SK-N-SH (cell line): ENCODE results near the gene SAMD4A. TPM values are rescaled to one million over a fixed set of nuclear protein-coding genes. Genes with fewer than 3 reads are reported as not detected.

ENCODE experiments used
- CTCF ChIA-PET: fragments of 300-600, 350-600 bp; formaldehyde crosslinking; extraction: SDS; loops from one replicate; lab custom pipeline; 2021; lab: Yijun Ruan, JAX
- POLR2A ChIA-PET: fragments of 350-600 bp; sonication (Branson Sonifier 250); formaldehyde crosslinking; extraction: SDS; loops from one replicate; lab custom pipeline; 2020; ENCODE audit warnings: antibody characterized with exemption, inconsistent platforms; lab: Yijun Ruan, JAX
- DNase-seq: peaks from one replicate; pipeline ENCODE4 v3.0.0; 2012
- H2AFZ ChIP-seq: fragments of 200-600 bp; sonication (generic); 2 replicates; pipeline ENCODE4 v1.8.1; 2016; ENCODE audit warnings: antibody characterized with exemption, mild to moderate bottlenecking, low read depth
- H3F3A ChIP-seq: fragments of 200-600 bp; sonication (generic); replicated peaks from 2 replicates; pipeline ENCODE3; 2016; ENCODE audit warnings: antibody characterized with exemption, mild to moderate bottlenecking; ENCODE audit not compliant: insufficient read depth
- H3K27ac ChIP-seq, 2 experiments: fragments of 200-500 bp in 1 of 2; fragments of 200-600 bp in 1 of 2; sonication (Bioruptor generic) in 1 of 2; sonication (generic), shearing (Covaris generic) in 1 of 2; 2 replicates each; pipeline versions ENCODE4 v1.5.1 to v1.6.1; 2014 to 2016; ENCODE audit warnings: low read depth in 2 of 2, inconsistent platforms in 1 of 2, low read length in 1 of 2, mild to moderate bottlenecking in 1 of 2, mixed read lengths in 1 of 2
- H3K27me3 ChIP-seq: fragments of 200-600 bp; sonication (generic), shearing (Covaris generic); 2 replicates; pipeline ENCODE4 v1.6.1; 2016; ENCODE audit warnings: mixed run types; ENCODE audit not compliant: insufficient read depth
- H3K36me3 ChIP-seq, 2 experiments: fragments of 200-500 bp in 1 of 2; fragments of 200-600 bp in 1 of 2; sonication (Bioruptor generic) in 1 of 2; sonication (generic) in 1 of 2; replicated peaks in 1 of 2; 2 replicates each; pipeline versions ENCODE3 to v1.5.1; 2014 to 2016; ENCODE audit warnings: low read length in 1 of 2, mild to moderate bottlenecking in 1 of 2; ENCODE audit not compliant: insufficient read depth in 2 of 2, control insufficient read depth in 1 of 2
- H3K4me1 ChIP-seq, 2 experiments: fragments of 200-500 bp in 1 of 2; fragments of 200-600 bp in 1 of 2; sonication (Bioruptor generic) in 1 of 2; sonication (generic), shearing (Covaris generic) in 1 of 2; 2 replicates each; pipeline versions ENCODE4 v1.5.1 to v1.6.1; 2014 to 2016; ENCODE audit warnings: low read depth in 1 of 2, low read length in 1 of 2, mixed run types in 1 of 2; ENCODE audit not compliant: insufficient read depth in 2 of 2, control insufficient read depth in 1 of 2
- H3K4me2 ChIP-seq: fragments of 200-600 bp; sonication (generic), shearing (Covaris generic); 2 replicates; pipeline ENCODE4 v1.6.1; 2017; ENCODE audit warnings: mixed run types
- H3K4me3 ChIP-seq, 2 experiments: fragments of 200-500 bp in 1 of 2; fragments of 200-600 bp in 1 of 2; sonication (Bioruptor generic) in 1 of 2; sonication (generic), shearing (Covaris generic) in 1 of 2; 2 replicates each; pipeline versions ENCODE4 v1.5.1 to v1.8.1; 2014 to 2016; ENCODE audit warnings: low read depth in 2 of 2, inconsistent platforms in 1 of 2, low read length in 1 of 2, mild to moderate bottlenecking in 1 of 2, mixed read lengths in 1 of 2, moderate library complexity in 1 of 2
- H3K79me2 ChIP-seq: fragments of 200-600 bp; sonication (generic); 2 replicates; pipeline ENCODE4 v1.8.1; 2017; ENCODE audit warnings: mild to moderate bottlenecking; ENCODE audit not compliant: insufficient read depth
- H3K9ac ChIP-seq: fragments of 200-600 bp; sonication (generic); 2 replicates; pipeline ENCODE4 v1.6.1; 2017; ENCODE audit warnings: mixed run types
- H3K9me2 ChIP-seq: fragments of 200-600 bp; sonication (generic); 2 replicates; pipeline ENCODE4 v1.6.1; 2017; ENCODE audit warnings: mixed run types
- H3K9me3 ChIP-seq: fragments of 200-600 bp; sonication (generic); 2 replicates; pipeline ENCODE4 v1.6.1; 2017; ENCODE audit warnings: mixed run types, mild to moderate bottlenecking, moderate library complexity
- H4K20me1 ChIP-seq: fragments of 200-600 bp; sonication (generic); 2 replicates; pipeline ENCODE4 v1.6.1; 2017; ENCODE audit warnings: mild to moderate bottlenecking, mixed run types; ENCODE audit not compliant: insufficient read depth
- MEF2A ChIP-seq: IDR thresholded peaks from 2 replicates; pipeline ENCODE4 v1.4.0; 2012; ENCODE audit warnings: low read depth, borderline replicate concordance
- NFIC ChIP-seq: IDR thresholded peaks from 2 replicates; pipeline ENCODE4 v1.4.0; 2012; ENCODE audit warnings: borderline replicate concordance
- NRF1 ChIP-seq: IDR thresholded peaks from 2 replicates; pipeline ENCODE4 v1.6.1; 2012; ENCODE audit warnings: low read depth, mild to moderate bottlenecking, low read length
- RAD21 ChIP-seq: IDR thresholded peaks from 2 replicates; pipeline ENCODE4 v1.6.1; 2012; ENCODE audit warnings: mild to moderate bottlenecking, low read length
- TCF12 ChIP-seq: IDR thresholded peaks from 2 replicates; pipeline ENCODE4 v1.4.0; 2012
- WGBS: methylation state at CpG from one replicate; pipeline ENCODE4 v1.1.6; 2017; ENCODE audit warnings: low lambda C conversion rate; 5-methylcytosine and 5-hydroxymethylcytosine counted together
- polyA plus RNA-seq, 3 experiments: library from polyadenylated mRNA; depleted of rRNA; stranded (reverse); fragments of >200 nt; gene quantifications; 2 replicates each; pipeline ENCODE4 v1.2.3, GENCODE V29; 2012
- TF ChIP-seq, protein P1 (sequence below): IDR thresholded peaks from 2 replicates; pipeline ENCODE4 v1.4.0; 2012; ENCODE audit warnings: low read depth
- TF ChIP-seq, protein P2 (sequence below): IDR thresholded peaks from 2 replicates; pipeline ENCODE4 v1.4.0; 2012; ENCODE audit warnings: low read depth, borderline replicate concordance
- TF ChIP-seq, protein P3 (sequence below): IDR thresholded peaks from 2 replicates; pipeline ENCODE4; 2012

The SAMD4A gene
- polyA plus RNA-seq, 1 of the 3 experiments (the other 2 are of a cell fraction): 5.0 TPM

DNA sequence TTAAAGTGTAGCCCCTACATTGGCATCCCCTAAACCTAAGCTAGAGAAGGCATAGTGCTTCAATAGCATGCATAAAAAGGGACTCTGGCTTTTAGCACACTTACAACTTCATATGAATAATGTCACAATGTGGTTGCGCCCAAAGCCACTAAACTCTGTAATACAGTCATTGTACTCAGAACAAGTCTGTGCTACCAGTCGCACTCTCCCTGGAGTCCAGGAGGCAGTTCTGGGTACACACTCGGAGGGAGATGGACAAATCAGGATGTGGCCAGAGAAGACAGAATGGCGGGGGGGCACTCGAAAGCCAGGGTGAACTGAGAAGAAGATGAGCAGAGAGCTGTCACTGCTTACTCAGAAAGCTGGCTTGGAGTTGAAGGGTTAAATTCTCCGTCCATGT lies 10.6 kb downstream of the SAMD4A start:
- no peak overlapping the region for H2AFZ ChIP-seq
- H3K79me2 ChIP-seq: peaks cover 100% of the 10 kb centered on the region
- H3K9me3 ChIP-seq: no peaks in the 10 kb centered on the region
- peaks cover 20% of the 10 kb centered on the region for H3F3A ChIP-seq
- no peak overlapping the region for H3K9ac ChIP-seq
- H3K4me1 ChIP-seq: peaks cover 2 to 25% of the 10 kb centered on the region in 2 experiments; a peak in 3 of 4 replicates
- no peak overlapping the region for H3K4me3 ChIP-seq
- no peak for TF ChIP-seq NRF1
- no peaks in the 10 kb centered on the region for H3K9me2 ChIP-seq
- peaks cover 14 to 26% of the 10 kb centered on the region in 2 experiments for H3K36me3 ChIP-seq
- ChIA-PET POLR2A (no interaction called here), CTCF (interaction anchor here (0.6 to 1.8 kb wide), 5 partner anchors 13 to 228 kb away, joined by 3 to 4 read pairs (median 3); no protein-coding TSS in a partner anchor)
- H3K4me2 ChIP-seq: 0 out of 2 replicates have a peak overlapping the region, but pooled peaks have one; percentile 4
- DNase-seq: no peak
- H3K27ac ChIP-seq: peak overlapping the region in 1 of 2 experiments; percentile 10; a peak in 1 of 4 replicates
- H3K27me3 ChIP-seq: no peaks in the 10 kb centered on the region
- peaks cover 75% of the 10 kb centered on the region for H4K20me1 ChIP-seq
- WGBS: 96% methylated on average over 6 of the region's 6 CpGs

DNA sequence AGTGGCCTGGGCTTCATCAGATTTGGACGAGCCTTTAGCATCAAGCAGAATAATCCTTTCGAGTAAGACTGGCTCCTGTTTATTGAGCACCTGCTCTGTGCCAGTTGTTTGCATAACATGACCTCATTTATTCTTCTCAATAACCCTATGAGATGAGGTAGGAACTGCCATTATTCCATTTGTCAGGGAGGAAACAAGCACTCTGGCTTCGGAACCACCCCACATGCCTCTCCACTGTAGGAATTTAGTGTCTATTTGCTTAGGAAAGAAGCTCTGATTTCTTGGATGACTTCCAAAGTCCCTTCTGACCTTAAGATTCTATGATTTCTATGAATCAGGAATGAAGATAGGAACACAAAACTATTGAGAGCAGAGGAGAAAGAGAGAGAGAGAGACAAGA lies 11.0 kb downstream of the SAMD4A start:
- H3K79me2 ChIP-seq: peaks cover 100% of the 10 kb centered on the region
- H3K9ac ChIP-seq: no peak overlapping the region
- H3K27me3 ChIP-seq: no peaks in the 10 kb centered on the region
- peaks cover 20% of the 10 kb centered on the region for H3F3A ChIP-seq
- no peaks in the 10 kb centered on the region for H3K9me3 ChIP-seq
- H3K4me3 ChIP-seq: no peak overlapping the region
- peaks cover 80% of the 10 kb centered on the region for H4K20me1 ChIP-seq
- no peaks in the 10 kb centered on the region for H3K9me2 ChIP-seq
- WGBS: 62% methylated on average over 3 of the region's 3 CpGs
- no peak overlapping the region for H3K4me2 ChIP-seq
- POLR2A ChIA-PET: no interaction called here
- H3K27ac ChIP-seq: peak overlapping the region in 1 of 2 experiments; percentile 10; a peak in 1 of 4 replicates
- TF ChIP-seq MEF2A (no peak), NFIC (peak; percentile 51; the same call in 1 of the 2 replicates), RAD21 (no peak)
- TF ChIP-seq, protein P1, sequence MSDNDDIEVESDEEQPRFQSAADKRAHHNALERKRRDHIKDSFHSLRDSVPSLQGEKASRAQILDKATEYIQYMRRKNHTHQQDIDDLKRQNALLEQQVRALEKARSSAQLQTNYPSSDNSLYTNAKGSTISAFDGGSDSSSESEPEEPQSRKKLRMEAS: peak; percentile 12; the same call in 1 of the 2 replicates
- peaks cover 2 to 25% of the 10 kb centered on the region in 2 experiments; a peak in 3 of 4 replicates for H3K4me1 ChIP-seq
- no peak for DNase-seq
- peaks cover 11 to 26% of the 10 kb centered on the region in 2 experiments for H3K36me3 ChIP-seq
- H2AFZ ChIP-seq: no peak overlapping the region
- CTCF ChIA-PET: interaction anchor here (0.6 to 1.8 kb wide), 5 partner anchors 13 to 228 kb away, joined by 3 to 4 read pairs (median 3); no protein-coding TSS in a partner anchor

DNA sequence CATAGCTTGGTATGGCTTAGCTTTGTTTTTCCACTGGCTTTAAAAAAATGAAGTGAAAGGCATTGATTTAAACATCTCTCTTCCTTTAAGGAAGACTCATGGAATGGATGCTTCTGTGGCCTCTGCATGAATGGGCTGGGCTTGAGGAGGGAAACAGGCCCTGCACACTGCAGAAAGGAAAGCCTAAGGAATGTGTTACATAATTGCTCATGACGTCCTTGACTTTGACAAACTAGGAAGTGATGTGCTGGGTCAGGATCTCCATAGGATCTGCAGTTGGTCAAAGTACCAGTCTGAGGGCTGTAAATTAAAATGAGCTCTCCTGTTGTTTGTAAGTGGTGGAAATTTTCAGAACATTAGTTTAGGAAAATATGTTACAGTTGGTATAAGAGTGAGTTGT lies 12.7 kb downstream of the SAMD4A start:
- H3K9ac ChIP-seq: no peak overlapping the region
- TF ChIP-seq TCF12: 0 out of 2 replicates have a peak, but pooled peaks have one; percentile 8
- TF ChIP-seq, protein P2, sequence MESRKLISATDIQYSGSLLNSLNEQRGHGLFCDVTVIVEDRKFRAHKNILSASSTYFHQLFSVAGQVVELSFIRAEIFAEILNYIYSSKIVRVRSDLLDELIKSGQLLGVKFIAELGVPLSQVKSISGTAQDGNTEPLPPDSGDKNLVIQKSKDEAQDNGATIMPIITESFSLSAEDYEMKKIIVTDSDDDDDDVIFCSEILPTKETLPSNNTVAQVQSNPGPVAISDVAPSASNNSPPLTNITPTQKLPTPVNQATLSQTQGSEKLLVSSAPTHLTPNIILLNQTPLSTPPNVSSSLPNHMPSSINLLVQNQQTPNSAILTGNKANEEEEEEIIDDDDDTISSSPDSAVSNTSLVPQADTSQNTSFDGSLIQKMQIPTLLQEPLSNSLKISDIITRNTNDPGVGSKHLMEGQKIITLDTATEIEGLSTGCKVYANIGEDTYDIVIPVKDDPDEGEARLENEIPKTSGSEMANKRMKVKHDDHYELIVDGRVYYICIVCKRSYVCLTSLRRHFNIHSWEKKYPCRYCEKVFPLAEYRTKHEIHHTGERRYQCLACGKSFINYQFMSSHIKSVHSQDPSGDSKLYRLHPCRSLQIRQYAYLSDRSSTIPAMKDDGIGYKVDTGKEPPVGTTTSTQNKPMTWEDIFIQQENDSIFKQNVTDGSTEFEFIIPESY: no peak
- TF ChIP-seq, protein P1: no peak
- TF ChIP-seq, protein P3, sequence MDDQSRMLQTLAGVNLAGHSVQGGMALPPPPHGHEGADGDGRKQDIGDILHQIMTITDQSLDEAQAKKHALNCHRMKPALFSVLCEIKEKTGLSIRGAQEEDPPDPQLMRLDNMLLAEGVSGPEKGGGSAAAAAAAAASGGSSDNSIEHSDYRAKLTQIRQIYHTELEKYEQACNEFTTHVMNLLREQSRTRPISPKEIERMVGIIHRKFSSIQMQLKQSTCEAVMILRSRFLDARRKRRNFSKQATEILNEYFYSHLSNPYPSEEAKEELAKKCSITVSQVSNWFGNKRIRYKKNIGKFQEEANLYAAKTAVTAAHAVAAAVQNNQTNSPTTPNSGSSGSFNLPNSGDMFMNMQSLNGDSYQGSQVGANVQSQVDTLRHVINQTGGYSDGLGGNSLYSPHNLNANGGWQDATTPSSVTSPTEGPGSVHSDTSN: peak; percentile 72
- no peak overlapping the region for H2AFZ ChIP-seq
- ChIA-PET CTCF (interaction anchor here (1.2 to 1.5 kb wide), 2 partner anchors 15 to 87 kb away, joined by 4 read pairs; no protein-coding TSS in a partner anchor), POLR2A (no interaction called here)
- peaks cover 2 to 25% of the 10 kb centered on the region in 2 experiments; a peak in 3 of 4 replicates for H3K4me1 ChIP-seq
- H3F3A ChIP-seq: peaks cover 27% of the 10 kb centered on the region
- no peaks in the 10 kb centered on the region for H3K9me2 ChIP-seq
- H3K4me2 ChIP-seq: no peak overlapping the region
- H3K9me3 ChIP-seq: no peaks in the 10 kb centered on the region
- no peaks in the 10 kb centered on the region for H3K27me3 ChIP-seq
- H3K36me3 ChIP-seq: peaks cover 5 to 17% of the 10 kb centered on the region in 2 experiments
- WGBS: 38% methylated on average over 1 of the region's 1 CpG
- peaks cover 82% of the 10 kb centered on the region for H4K20me1 ChIP-seq
- H3K79me2 ChIP-seq: peaks cover 100% of the 10 kb centered on the region
- DNase-seq: no peak
- no peak overlapping the region for H3K4me3 ChIP-seq
- peak overlapping the region in 1 of 2 experiments; percentile 15; a peak in 1 of 4 replicates for H3K27ac ChIP-seq
